GM12878 (cell line): ENCODE results near the gene AKT1. TPM values are rescaled to one million over a fixed set of nuclear protein-coding genes. Genes with fewer than 3 reads are reported as not detected.

Source experiments
- ATAC-seq: fragments of 200-7000 bp; cut with Tn5 transposase; 3 replicates; pipeline ENCODE4 v1.9.1; 2020; ENCODE audit warnings: mild to moderate bottlenecking, moderate library complexity
- BruUV-seq: library from RNA; stranded (reverse); fragments of 400-500 nt; replicated peaks from 2 replicates; lab custom pipeline; 2021; lab: Mats Ljungman, UMichigan
- CTCF ChIA-PET: fragments of 300-600 bp; sonication (Branson Sonifier 250); formaldehyde crosslinking; extraction: SDS; loops from one replicate; lab custom pipeline; 2021; ENCODE audit warnings: inconsistent platforms; lab: Yijun Ruan, JAX
- POLR2A ChIA-PET: fragments of 350-600 bp; formaldehyde crosslinking; extraction: SDS; loops from one replicate; lab custom pipeline; 2021; ENCODE audit warnings: inconsistent platforms; lab: Charles Lee
- RAD21 ChIA-PET: fragments of 300-600 bp; sonication (Branson Sonifier 250); formaldehyde crosslinking; loops from one replicate; lab custom pipeline; 2023; ENCODE audit warnings: antibody characterized with exemption; ENCODE audit not compliant: unreplicated experiment; lab: Charles Lee
- SMC1A ChIA-PET: fragments of 300-600 bp; sonication (Branson Sonifier 250); formaldehyde crosslinking; loops from one replicate; lab custom pipeline; 2023; ENCODE audit not compliant: unreplicated experiment, uncharacterized antibody; lab: Charles Lee
- DNase-seq: peaks from one replicate; pipeline ENCODE4 v3.0.0-alpha.2; 2011; ENCODE audit warnings: low read depth, low spot score
- FAIRE-seq: peaks from 3 replicates; lab custom pipeline; 2011; peaks lifted over from hg19 to GRCh38; lab: Jason Lieb, UNC
- H2AFZ ChIP-seq: 2 replicates; pipeline ENCODE4 v1.6.0; 2011; ENCODE audit warnings: low read depth, low read length, control low read depth; ENCODE audit not compliant: control insufficient read depth
- H3K27ac ChIP-seq: 2 replicates; pipeline ENCODE4 v1.5.1; 2011; ENCODE audit warnings: control low read depth; ENCODE audit not compliant: control insufficient read depth, insufficient read depth
- H3K27me3 ChIP-seq, 2 experiments: replicated peaks in 1 of 2; 2 replicates each; pipeline versions ENCODE4 v1.6.0 to v1.6.1; 2011; ENCODE audit warnings: low read length in 1 of 2; ENCODE audit not compliant: control insufficient read depth in 2 of 2, insufficient read depth in 2 of 2
- H3K36me3 ChIP-seq, 2 experiments: 2 replicates each; pipeline ENCODE4 v1.5.1; 2011; ENCODE audit warnings: low read length in 1 of 2; ENCODE audit not compliant: control insufficient read depth in 2 of 2, insufficient read depth in 2 of 2
- H3K4me1 ChIP-seq: 2 replicates; pipeline ENCODE4 v1.6.1; 2011; ENCODE audit warnings: mild to moderate bottlenecking, low read length, moderate library complexity, mixed read lengths; ENCODE audit not compliant: control insufficient read depth, insufficient read depth
- H3K4me2 ChIP-seq: 2 replicates; pipeline ENCODE4 v1.6.0; 2011; ENCODE audit warnings: control low read depth; ENCODE audit not compliant: control insufficient read depth, insufficient read depth
- H3K4me3 ChIP-seq: fragments of 200-600 bp; sonication (generic); 2 replicates; pipeline ENCODE4 v1.5.1; 2016
- H3K79me2 ChIP-seq: 2 replicates; pipeline ENCODE4 v1.6.0; 2011; ENCODE audit warnings: low read length; ENCODE audit not compliant: control insufficient read depth, insufficient read depth
- H3K9ac ChIP-seq: 2 replicates; pipeline ENCODE4 v1.8.0; 2011; ENCODE audit warnings: low read length, control low read depth, mixed read lengths; ENCODE audit not compliant: control insufficient read depth, insufficient read depth
- H3K9me3 ChIP-seq: replicated peaks from 3 replicates; pipeline ENCODE4 v1.5.1; 2011; ENCODE audit warnings: mild to moderate bottlenecking, low read length; ENCODE audit not compliant: control insufficient read depth, insufficient read depth
- H4K20me1 ChIP-seq: 2 replicates; pipeline ENCODE4 v1.6.0; 2011; ENCODE audit not compliant: control insufficient read depth, insufficient read depth
- BCLAF1 ChIP-seq: fragments of 450-650 bp; IDR thresholded peaks from 2 replicates; pipeline ENCODE4 v1.6.1; 2017; ENCODE audit warnings: antibody characterized with exemption, mild to moderate bottlenecking, moderate library complexity
- CEBPB ChIP-seq, 2 experiments: fragments of 150-350 bp in 1 of 2; IDR thresholded peaks; 2 replicates each; pipeline ENCODE4 v1.6.1; 2012 to 2014; ENCODE audit warnings: low read depth in 2 of 2, low read length in 2 of 2, borderline replicate concordance in 1 of 2, inconsistent platforms in 1 of 2
- HSF1 ChIP-seq: fragments of 150-350 bp; IDR thresholded peaks from 2 replicates; pipeline ENCODE4 v1.6.1; 2014; ENCODE audit warnings: mild to moderate bottlenecking, low read depth, low read length
- IRF4 ChIP-seq: IDR thresholded peaks from 2 replicates; pipeline ENCODE4 v1.6.1; 2011; ENCODE audit warnings: low read depth, low read length
- RCOR1 ChIP-seq: conservative IDR thresholded peaks from 2 replicates; pipeline ENCODE4 v1.6.1; 2012; ENCODE audit warnings: low read depth, low read length, improper control_type of control experiment
- SMAD5 ChIP-seq: IDR thresholded peaks from 2 replicates; pipeline ENCODE4 v1.6.1; 2016; ENCODE audit warnings: antibody characterized with exemption, low read depth
- WGBS: methylation state at CpG from one replicate; pipeline ENCODE4 v1.1.6; 2016; ENCODE audit warnings: low lambda C conversion rate; ENCODE audit not compliant: insufficient replicate concordance, insufficient coverage; ENCODE audit errors: missing lambda C conversion rate; 5-methylcytosine and 5-hydroxymethylcytosine counted together
- in situ Hi-C: fragments of 300-500 bp; cut with MboI; formaldehyde crosslinking; loops from 9 replicates; pipeline ENCODE4 v1.14.3; 2018; ENCODE audit warnings: mixed read lengths
- intact Hi-C: fragments of 100-400 bp; cut with micrococcal nuclease; formaldehyde crosslinking; loops from one replicate; pipeline ENCODE4 v1.14.2; 2022; ENCODE audit not compliant: unreplicated experiment
- polyA plus RNA-seq, 11 experiments: library from polyadenylated mRNA; depleted of rRNA in 4 of 11; unstranded in 6 of 11; stranded (reverse) in 5 of 11; fragments of >200 nt; fragmentation: Nextera tagmentation in 4 of 11; fragmentation: Illumina TruSeq in 1 of 11; extraction: Ambion mirVana in 4 of 11; extraction: Trizol in 1 of 11; gene quantifications; 1 replicate in 1 of 11; 2 replicates in 10 of 11; pipeline versions ENCODE4 v1.2.1 to v1.2.3, GENCODE V29; 2011 to 2016; ENCODE audit warnings: inconsistent platforms in 2 of 11, missing spikeins in 2 of 11, low read depth in 1 of 11
- total RNA-seq, 4 experiments: library from RNA; depleted of rRNA in 3 of 4; stranded (reverse); fragments of >200 nt in 3 of 4; fragmentation: Illumina TruSeq in 1 of 4; extraction: Trizol in 1 of 4; gene quantifications; 2 replicates each; pipeline versions ENCODE4 v1.2.1 to v1.2.3, GENCODE V29; 2013 to 2021

AKT1 gene
- total and polyA plus RNA-seq, 10 of the 15 experiments (the other 5 are each of a cell fraction or from before 2014, with no cell fraction given), result 0.63 to 110 (median 58.9) TPM

- TF ChIP-seq RCOR1, result no peak
- TF ChIP-seq CEBPB (IDR thresholded peaks at IDR 0.05; ENCODE audit: borderline replicate concordance in 1 of 2, low read depth in 2 of 2, low read length in 2 of 2), result no peak
- TF ChIP-seq BCLAF1, result no peak
- TF ChIP-seq SMAD5, result no peak
These were observed 7.8 kb upstream of the AKT1 start (continued) for GRCh38 chr14:104803280-104803911.

- Histone ChIP-seq H3K27me3 (peaks cover 0 to 3% of the 10 kb centered on the region in 2 experiments; a peak in 2 of 4 replicates), H3K9me3 (no peaks in the 10 kb centered on the region), H3K4me3 (no peak overlapping the region), H3K4me2 (no peak overlapping the region), H3K36me3 (no peaks in the 10 kb centered on the region), H4K20me1 (no peaks in the 10 kb centered on the region), H3K9ac (no peak overlapping the region), H3K4me1 (peaks cover 8% of the 10 kb centered on the region), H3K27ac (no peak overlapping the region), H2AFZ (no peak overlapping the region), H3K79me2 (no peaks in the 10 kb centered on the region)
- ChIA-PET RAD21 (no interaction called here), POLR2A (no interaction called here), SMC1A (no interaction called here), CTCF (no interaction called here)
- in situ Hi-C loops (no loop called here), intact Hi-C loops (no loop called here)
- DNase-seq (no peak), FAIRE-seq (no peak), ATAC-seq (no peak)
- BruUV-seq, result no TSS peak
- WGBS, result 84% methylated on average over 20 of the region's 20 CpGs
- TF ChIP-seq HSF1 (no peak), IRF4 (no peak)
These were observed 7.0 kb upstream of the AKT1 start for GRCh38 chr14:104802394-104803184.
